Parathyroid adenoma (tissue), 2 donors: ENCODE measurements around the gene ATOH8.

Source experiments
- H2AFZ ChIP-seq: fragments of 300-600 bp; sonication (generic); one replicate; pipeline ENCODE4 v1.7.0; 2017; ENCODE audit warnings: antibody characterized with exemption, mild to moderate bottlenecking
- H3K27ac ChIP-seq: fragments of 300-600 bp; sonication (generic); one replicate; pipeline ENCODE4 v1.7.0; 2017
- H3K27me3 ChIP-seq: fragments of 300-600 bp; sonication (generic); one replicate; pipeline ENCODE4 v1.7.0; 2017; ENCODE audit warnings: low read length; ENCODE audit not compliant: control insufficient read depth, insufficient read depth
- H3K36me3 ChIP-seq: fragments of 300-600 bp; sonication (generic); one replicate; pipeline ENCODE4 v1.7.0; 2017; ENCODE audit warnings: low read length; ENCODE audit not compliant: control insufficient read depth, insufficient read depth
- H3K4me1 ChIP-seq: fragments of 300-600 bp; sonication (generic); one replicate; pipeline ENCODE4 v1.7.0; 2017; ENCODE audit warnings: control low read depth
- H3K4me2 ChIP-seq: fragments of 300-600 bp; sonication (generic); one replicate; pipeline ENCODE4 v1.7.0; 2017; ENCODE audit warnings: low read length
- H3K4me3 ChIP-seq: fragments of 300-600 bp; sonication (generic); one replicate; pipeline ENCODE4 v1.7.0; 2017; ENCODE audit warnings: low read depth, low read length
- H3K79me2 ChIP-seq: fragments of 300-600 bp; sonication (generic); one replicate; pipeline ENCODE4 v1.7.0; 2017; ENCODE audit warnings: control low read depth
- H3K9ac ChIP-seq: fragments of 300-600 bp; sonication (generic); one replicate; pipeline ENCODE4 v1.7.0; 2017; ENCODE audit warnings: mild to moderate bottlenecking
- H3K9me3 ChIP-seq: fragments of 300-600 bp; sonication (generic); one replicate; pipeline ENCODE4 v1.7.0; 2017; ENCODE audit warnings: low read length; ENCODE audit not compliant: control insufficient read depth
- CTCF ChIP-seq: fragments of 300-600 bp; sonication (generic); IDR thresholded peaks from one replicate; pipeline ENCODE4 v1.7.0; 2017; ENCODE audit warnings: antibody characterized with exemption, mild to moderate bottlenecking
- donor health status: primary hyperparathyroidism.

ATOH8 gene

GRCh38 chr2:85746321-85747004 lies 7.3 kb upstream of the ATOH8 start:
- no peak for TF ChIP-seq CTCF
- Histone ChIP-seq H2AFZ (no peak overlapping the region), H3K27me3 (no peaks in the 10 kb centered on the region), H3K27ac (no peak overlapping the region), H3K4me3 (no peak overlapping the region), H3K9ac (no peak overlapping the region), H3K9me3 (no peaks in the 10 kb centered on the region), H3K4me1 (peaks cover 24% of the 10 kb centered on the region), H3K36me3 (no peaks in the 10 kb centered on the region), H3K4me2 (no peak overlapping the region), H3K79me2 (no peaks in the 10 kb centered on the region)

GRCh38 chr2:85747441-85747840 lies 6.3 kb upstream of the ATOH8 start:
- no peaks in the 10 kb centered on the region for H3K9me3 ChIP-seq
- H3K36me3 ChIP-seq = no peaks in the 10 kb centered on the region
- H3K4me3 ChIP-seq = no peak overlapping the region
- H3K27ac ChIP-seq = no peak overlapping the region
- no peak overlapping the region for H3K9ac ChIP-seq
- H2AFZ ChIP-seq = no peak overlapping the region
- H3K4me1 ChIP-seq = peaks cover 18% of the 10 kb centered on the region
- TF ChIP-seq CTCF = no peak
- no peak overlapping the region for H3K4me2 ChIP-seq
- H3K79me2 ChIP-seq = no peaks in the 10 kb centered on the region
- no peaks in the 10 kb centered on the region for H3K27me3 ChIP-seq

GRCh38 chr2:85748039-85748734 lies 5.6 kb upstream of the ATOH8 start:
- H3K27ac ChIP-seq = no peak overlapping the region
- no peaks in the 10 kb centered on the region for H3K9me3 ChIP-seq
- H3K4me1 ChIP-seq = peaks cover 12% of the 10 kb centered on the region
- no peaks in the 10 kb centered on the region for H3K36me3 ChIP-seq
- H3K4me3 ChIP-seq = no peak overlapping the region
- H3K4me2 ChIP-seq = no peak overlapping the region
- TF ChIP-seq CTCF = no peak
- H3K79me2 ChIP-seq = no peaks in the 10 kb centered on the region
- no peaks in the 10 kb centered on the region for H3K27me3 ChIP-seq
- H2AFZ ChIP-seq = no peak overlapping the region
- H3K9ac ChIP-seq = no peak overlapping the region

- no peak for TF ChIP-seq CTCF
- Histone ChIP-seq H3K4me2 (no peak overlapping the region), H3K4me1 (peaks cover 6% of the 10 kb centered on the region), H3K9ac (no peak overlapping the region), H3K27ac (no peak overlapping the region), H3K36me3 (no peaks in the 10 kb centered on the region), H3K27me3 (no peaks in the 10 kb centered on the region), H3K9me3 (no peaks in the 10 kb centered on the region), H2AFZ (no peak overlapping the region), H3K79me2 (no peaks in the 10 kb centered on the region), H3K4me3 (no peak overlapping the region)
These were observed 4.6 kb upstream of the ATOH8 start for GRCh38 chr2:85748985-85749875.
